ENCODE data around the gene COL11A2.
"Not testable (repeated sequence)": the region's sequence is repeated elsewhere in the genome, so short reads cannot be mapped to it uniquely, and the experiment has no call there.

COL11A2 gene

GRCh38 chr6:33170176-33171015 lies 21.9 kb downstream of the COL11A2 start:
- peak; percentile 20 for DNase-seq

GRCh38 chr6:33169291-33170175 lies 22.7 kb downstream of the COL11A2 start:
- DNase-seq, result peak; percentile 18

- no peak for DNase-seq
Measured at GRCh38 chr6:33168639-33169038, 23.6 kb downstream of the COL11A2 start.

- peak; percentile 19 for DNase-seq
Measured at GRCh38 chr6:33168284-33168601, 24.0 kb downstream of the COL11A2 start.

- no peak for DNase-seq
Measured at GRCh38 chr6:33167374-33168283, 24.6 kb downstream of the COL11A2 start.

GRCh38 chr6:33166811-33167210 lies 25.5 kb downstream of the COL11A2 start:
- DNase-seq, result peak; percentile 15

- no peak for DNase-seq
Measured at GRCh38 chr6:33166363-33166762, 25.9 kb downstream of the COL11A2 start.

- peak; percentile 13 for DNase-seq
Measured at GRCh38 chr6:33165581-33166258, 26.5 kb downstream of the COL11A2 start.

GRCh38 chr6:33164665-33165373 lies 27.4 kb downstream of the COL11A2 start:
- peak; percentile 11 for DNase-seq

- DNase-seq, result peak; percentile 16
Measured at GRCh38 chr6:33164176-33164575, 28.1 kb downstream of the COL11A2 start.

GRCh38 chr6:33163540-33163939 lies 28.7 kb downstream of the COL11A2 start:
- no peak for DNase-seq

GRCh38 chr6:33161354-33162331 lies 30.6 kb downstream of the COL11A2 start:
- peak; percentile 86 for DNase-seq

GRCh38 chr6:33160728-33161344 lies 31.4 kb downstream of the COL11A2 start:
- peak; percentile 14 for DNase-seq

GRCh38 chr6:33160096-33160495 lies 32.2 kb downstream of the COL11A2 start:
- no peak for DNase-seq

GRCh38 chr6:33156964-33157363 lies 35.3 kb downstream of the COL11A2 start:
- DNase-seq, result no peak

- no peak for DNase-seq
Measured at GRCh38 chr6:33156561-33156960, 35.7 kb downstream of the COL11A2 start.

GRCh38 chr6:33154349-33154748 lies 37.9 kb downstream of the COL11A2 start:
- no peak for DNase-seq

- no peak for DNase-seq
Measured at GRCh38 chr6:33151050-33151449, 41.2 kb downstream of the COL11A2 start.

GRCh38 chr6:33150560-33150959 lies 41.7 kb downstream of the COL11A2 start:
- DNase-seq, result not testable (repeated sequence)
